Activated naive CD8-positive, alpha-beta T cell treated with anti-CD3 and anti-CD28 coated beads, Interleukin-2, amount 50 U/mL, for 16 hours (primary cell): ENCODE data around the gene RBKS.
"Not testable (repeated sequence)": the region's sequence is repeated elsewhere in the genome, so short reads cannot be mapped to it uniquely, and the experiment has no call there.

ENCODE experiments used
- DNase-seq: peaks from one replicate; pipeline ENCODE4 v3.0.0-alpha.2; 2020; ENCODE audit warnings: low read depth, low spot score

Gene RBKS

GRCh38 chr2:27906074-27906473 lies 15.9 kb upstream of the RBKS start:
- DNase-seq, result no peak

- DNase-seq, result no peak
Measured at GRCh38 chr2:27904405-27904665, 14.1 kb upstream of the RBKS start.

- no peak for DNase-seq
Measured at GRCh38 chr2:27903649-27904404, 13.6 kb upstream of the RBKS start.

- DNase-seq, result no peak
Measured at GRCh38 chr2:27903018-27903417, 12.8 kb upstream of the RBKS start.

GRCh38 chr2:27902098-27902497 lies 11.9 kb upstream of the RBKS start:
- no peak for DNase-seq

- DNase-seq, result no peak
Measured at GRCh38 chr2:27901234-27901633, 11.0 kb upstream of the RBKS start.

GRCh38 chr2:27897717-27898116 lies 7.5 kb upstream of the RBKS start:
- DNase-seq, result no peak

GRCh38 chr2:27893006-27893405 lies 2.8 kb upstream of the RBKS start:
- DNase-seq, result no peak

- DNase-seq, result no peak
Measured at GRCh38 chr2:27891673-27892105, 1.5 kb upstream of the RBKS start.

GRCh38 chr2:27890924-27891672 lies 911 bp upstream of the RBKS start:
- DNase-seq, result peak; percentile 69

- no peak for DNase-seq
Measured at GRCh38 chr2:27889774-27890145, 427 bp downstream of the RBKS start.

- no peak for DNase-seq
Measured at GRCh38 chr2:27888790-27889189, 1.4 kb downstream of the RBKS start.

GRCh38 chr2:27887830-27888229 lies 2.4 kb downstream of the RBKS start:
- no peak for DNase-seq

- no peak for DNase-seq
Measured at GRCh38 chr2:27887111-27887510, 3.1 kb downstream of the RBKS start.

- no peak for DNase-seq
Measured at GRCh38 chr2:27886322-27886721, 3.9 kb downstream of the RBKS start.

- no peak for DNase-seq
Measured at GRCh38 chr2:27885661-27886060, 4.5 kb downstream of the RBKS start.

GRCh38 chr2:27885234-27885633 lies 5.0 kb downstream of the RBKS start:
- DNase-seq, result no peak

GRCh38 chr2:27884601-27885000 lies 5.6 kb downstream of the RBKS start:
- no peak for DNase-seq

GRCh38 chr2:27882584-27882922 lies 7.6 kb downstream of the RBKS start:
- not testable (repeated sequence) for DNase-seq

- DNase-seq, result not testable (repeated sequence)
Measured at GRCh38 chr2:27881815-27882583, 8.2 kb downstream of the RBKS start.

- no peak for DNase-seq
Measured at GRCh38 chr2:27878825-27879224, 11.4 kb downstream of the RBKS start.

GRCh38 chr2:27875089-27875881 lies 14.9 kb downstream of the RBKS start:
- DNase-seq, result no peak
